ENCODE measurements around the gene MIPOL1. TPM values are rescaled to one million over a fixed set of nuclear protein-coding genes. Genes with fewer than 3 reads are reported as not detected.

MIPOL1 gene
- total and polyA plus RNA-seq, 7 donors: 0.77 to 5.6 (median 5.1) TPM

- ATAC-seq: no peak
Observed at GRCh38 chr14:37590428-37591139, 392.8 kb downstream of the MIPOL1 start.

GRCh38 chr14:37591311-37591940 is 393.7 kb downstream of the MIPOL1 start:
- intact Hi-C loops (cut with DNase I): loop anchor here in 1 of 2 donors (10.0 kb wide), 1 partner anchor 347 kb away; no protein-coding TSS in a partner anchor
- H3K27ac ChIP-seq: no peak overlapping the region
- H3K9me3 ChIP-seq: no peaks in the 10 kb centered on the region
- no peaks in the 10 kb centered on the region for H3K36me3 ChIP-seq (ENCODE audit: insufficient read depth in 1 of 2, low read depth in 1 of 2)
- peaks cover 17% of the 10 kb centered on the region for H3K4me1 ChIP-seq
- H3K27me3 ChIP-seq (ENCODE audit: insufficient read depth in 3 of 3, low read length in 2 of 3): peaks cover 5 to 98% (median 48%) of the 10 kb centered on the region in 3 donors
- no peak for ATAC-seq
- no peak for DNase-seq
- WGBS, 3 donors: 2 to 4% (median 4%) methylated on average over 24 to 45 of the region's 45 CpGs
- no peak for TF ChIP-seq CTCF (IDR thresholded peaks at IDR 0.05)
- H3K4me3 ChIP-seq: no peak overlapping the region

More at GRCh38 chr14:37590428-37591139, 392.8 kb downstream of the MIPOL1 start:
- Histone ChIP-seq H3K4me1 (peaks cover 11% of the 10 kb centered on the region), H3K27ac (no peak overlapping the region), H3K36me3 (ENCODE audit: insufficient read depth in 1 of 2, low read depth in 1 of 2) (no peaks in the 10 kb centered on the region), H3K9me3 (no peaks in the 10 kb centered on the region), H3K27me3 (ENCODE audit: insufficient read depth in 3 of 3, low read length in 2 of 3) (peaks cover 5 to 98% (median 45%) of the 10 kb centered on the region in 3 donors), H3K4me3 (no peak overlapping the region)
- intact Hi-C loops (cut with DNase I): loop anchor here in 1 of 2 donors (10.0 kb wide), 1 partner anchor 346 kb away; no protein-coding TSS in a partner anchor
- WGBS, 3 donors: 15 to 23% (median 16%) methylated on average over 4 of the region's 4 CpGs
- no peak for DNase-seq
- TF ChIP-seq CTCF (IDR thresholded peaks at IDR 0.05): no peak

- intact Hi-C loops (cut with DNase I): loop anchor here in 1 of 2 donors (10.0 kb wide), 1 partner anchor 347 kb away; no protein-coding TSS in a partner anchor
- Histone ChIP-seq H3K27me3 (ENCODE audit: insufficient read depth in 3 of 3, low read length in 2 of 3) (peaks cover 5 to 98% (median 50%) of the 10 kb centered on the region in 3 donors), H3K4me1 (peaks cover 17% of the 10 kb centered on the region), H3K36me3 (ENCODE audit: insufficient read depth in 1 of 2, low read depth in 1 of 2) (no peaks in the 10 kb centered on the region), H3K27ac (no peak overlapping the region), H3K9me3 (no peaks in the 10 kb centered on the region), H3K4me3 (no peak overlapping the region)
- ATAC-seq: no peak
- no peak for DNase-seq
- WGBS, 3 donors: 2 to 4% (median 2%) methylated on average over 48 to 58 of the region's 58 CpGs
- TF ChIP-seq CTCF (IDR thresholded peaks at IDR 0.05): no peak
Observed at GRCh38 chr14:37591941-37592481, 394.3 kb downstream of the MIPOL1 start.

- Histone ChIP-seq H3K4me1 (peaks cover 17% of the 10 kb centered on the region), H3K27ac (no peak overlapping the region), H3K36me3 (ENCODE audit: insufficient read depth in 1 of 2, low read depth in 1 of 2) (no peaks in the 10 kb centered on the region), H3K9me3 (no peaks in the 10 kb centered on the region), H3K4me3 (no peak overlapping the region), H3K27me3 (ENCODE audit: insufficient read depth in 3 of 3, low read length in 2 of 3) (peaks cover 5 to 98% (median 55%) of the 10 kb centered on the region in 3 donors)
- DNase-seq (no peak), ATAC-seq (no peak)
- WGBS, 3 donors: 3 to 8% (median 7%) methylated on average over 41 to 42 of the region's 42 CpGs
- TF ChIP-seq CTCF (IDR thresholded peaks at IDR 0.05): no peak
- intact Hi-C loops (cut with DNase I): loop anchor here in 1 of 2 donors (10.0 kb wide), 1 partner anchor 348 kb away; no protein-coding TSS in a partner anchor
Observed at GRCh38 chr14:37592482-37593408, 395.0 kb downstream of the MIPOL1 start.

Measured in psoas muscle (tissue), 8 donors.